Measurements from ENCODE around the gene WSCD2. TPM values are rescaled to one million over a fixed set of nuclear protein-coding genes. Genes with fewer than 3 reads are reported as not detected.

Gene WSCD2
- total RNA-seq, 1 donor from 2014 or later: not detected

- no peak for DNase-seq (ENCODE audit: low spot score, unreplicated experiment)
- TF ChIP-seq CTCF (IDR thresholded peaks at IDR 0.05; ENCODE audit: unreplicated experiment): no peak
- peaks cover 9% of the 10 kb centered on the region for H3K4me1 Mint-ChIP-seq (ENCODE audit: low read depth)
- H3K9me3 Mint-ChIP-seq (ENCODE audit: low read depth): no peaks in the 10 kb centered on the region
- H3K27ac Mint-ChIP-seq: no peak overlapping the region
- H3K27me3 Mint-ChIP-seq: peaks cover 33% of the 10 kb centered on the region
- no peak overlapping the region for H3K4me3 Mint-ChIP-seq (ENCODE audit: low read depth)
- no peaks in the 10 kb centered on the region for H3K36me3 Mint-ChIP-seq (ENCODE audit: insufficient read depth)
Measured at GRCh38 chr12:108190529-108190928, 61.4 kb downstream of the WSCD2 start.

- Mint-ChIP-seq H3K27ac (no peak overlapping the region), H3K36me3 (ENCODE audit: insufficient read depth) (no peaks in the 10 kb centered on the region), H3K4me1 (ENCODE audit: low read depth) (peaks cover 9% of the 10 kb centered on the region), H3K9me3 (ENCODE audit: low read depth) (no peaks in the 10 kb centered on the region), H3K27me3 (peaks cover 33% of the 10 kb centered on the region), H3K4me3 (ENCODE audit: low read depth) (no peak overlapping the region)
- DNase-seq (ENCODE audit: low spot score, unreplicated experiment): no peak
- TF ChIP-seq CTCF (IDR thresholded peaks at IDR 0.05; ENCODE audit: unreplicated experiment): no peak
Measured at GRCh38 chr12:108191086-108191485, 62.0 kb downstream of the WSCD2 start.

- Mint-ChIP-seq H3K4me3 (ENCODE audit: low read depth) (no peak overlapping the region), H3K36me3 (ENCODE audit: insufficient read depth) (no peaks in the 10 kb centered on the region), H3K4me1 (ENCODE audit: low read depth) (peaks cover 9% of the 10 kb centered on the region), H3K27me3 (peaks cover 25% of the 10 kb centered on the region), H3K27ac (no peak overlapping the region), H3K9me3 (ENCODE audit: low read depth) (no peaks in the 10 kb centered on the region)
- no peak for TF ChIP-seq CTCF (IDR thresholded peaks at IDR 0.05; ENCODE audit: unreplicated experiment)
- DNase-seq (ENCODE audit: low spot score, unreplicated experiment): no peak
Measured at GRCh38 chr12:108191938-108192337, 62.9 kb downstream of the WSCD2 start.

GRCh38 chr12:108193493-108193892 lies 64.4 kb downstream of the WSCD2 start:
- no peaks in the 10 kb centered on the region for H3K36me3 Mint-ChIP-seq (ENCODE audit: insufficient read depth)
- peaks cover 29% of the 10 kb centered on the region for H3K27me3 Mint-ChIP-seq
- no peak overlapping the region for H3K4me3 Mint-ChIP-seq (ENCODE audit: low read depth)
- DNase-seq (ENCODE audit: low spot score, unreplicated experiment): no peak
- H3K27ac Mint-ChIP-seq: no peak overlapping the region
- no peaks in the 10 kb centered on the region for H3K9me3 Mint-ChIP-seq (ENCODE audit: low read depth)
- peaks cover 9% of the 10 kb centered on the region for H3K4me1 Mint-ChIP-seq (ENCODE audit: low read depth)
- TF ChIP-seq CTCF (IDR thresholded peaks at IDR 0.05; ENCODE audit: unreplicated experiment): no peak

- H3K27ac Mint-ChIP-seq: no peak overlapping the region
- no peak overlapping the region for H3K4me3 Mint-ChIP-seq (ENCODE audit: low read depth)
- peak; percentile 81 for TF ChIP-seq CTCF (IDR thresholded peaks at IDR 0.05; ENCODE audit: unreplicated experiment)
- DNase-seq (ENCODE audit: low spot score, unreplicated experiment): no peak
- no peaks in the 10 kb centered on the region for H3K36me3 Mint-ChIP-seq (ENCODE audit: insufficient read depth)
- H3K4me1 Mint-ChIP-seq (ENCODE audit: low read depth): peaks cover 9% of the 10 kb centered on the region
- no peaks in the 10 kb centered on the region for H3K9me3 Mint-ChIP-seq (ENCODE audit: low read depth)
- peaks cover 29% of the 10 kb centered on the region for H3K27me3 Mint-ChIP-seq
Measured at GRCh38 chr12:108193917-108194316, 64.8 kb downstream of the WSCD2 start.
